B cell (primary cell): ENCODE results near the gene LRRC25. TPM values are rescaled to one million over a fixed set of nuclear protein-coding genes. Genes with fewer than 3 reads are reported as not detected.

Experiments
- ATAC-seq: fragments of 200-7000 bp; cut with Tn5 transposase; one replicate; pipeline ENCODE4 v1.10.0; 2021; ENCODE audit warnings: low read depth, mild to moderate bottlenecking, moderate number of reproducible peaks, moderate library complexity
- CTCF ChIA-PET: fragments of 350-600 bp; sonication (Branson Sonifier 250); formaldehyde crosslinking; loops from one replicate; lab custom pipeline; 2021; ENCODE audit warnings: antibody characterized with exemption, inconsistent platforms; lab: Charles Lee
- POLR2A ChIA-PET: fragments of 350-600 bp; sonication (Branson Sonifier 250); formaldehyde crosslinking; loops from one replicate; lab custom pipeline; 2021; ENCODE audit warnings: antibody characterized with exemption; lab: Charles Lee
- DNase-seq: peaks from one replicate; pipeline ENCODE4 v3.0.0; 2013
- H2AFZ ChIP-seq: 2 replicates; pipeline ENCODE4 v1.6.1; 2012; ENCODE audit warnings: mild to moderate bottlenecking, low read depth, low read length; ENCODE audit not compliant: insufficient read depth, poor library complexity, severe bottlenecking
- H3K27ac ChIP-seq, 2 donors: 1 replicate in 1 of 2; 2 replicates in 1 of 2; pipeline ENCODE4 v1.5.1; 2012 to 2013; ENCODE audit warnings: low read length in 2 of 2, mild to moderate bottlenecking in 2 of 2, moderate library complexity in 1 of 2
- H3K27me3 ChIP-seq, 4 experiments: fragments of 200-600 bp in 1 of 4; sonication (generic) in 1 of 4; replicated peaks in 1 of 4; 1 replicate in 2 of 4; 2 replicates in 2 of 4; pipeline versions ENCODE4 v1.6.1 to v1.7.0; 2013 to 2016; ENCODE audit warnings: low read length in 3 of 4, mild to moderate bottlenecking in 2 of 4, mixed read lengths in 1 of 4, moderate library complexity in 1 of 4; ENCODE audit not compliant: insufficient read depth in 4 of 4, control insufficient read depth in 3 of 4; ENCODE audit errors: control extremely low read depth in 1 of 4
- H3K36me3 ChIP-seq, 2 experiments: replicated peaks in 1 of 2; 1 replicate in 1 of 2; 2 replicates in 1 of 2; pipeline versions ENCODE4 v1.6.1 to v1.7.1; 2013; ENCODE audit warnings: low read length in 1 of 2; ENCODE audit not compliant: insufficient read depth in 2 of 2, control insufficient read depth in 1 of 2; ENCODE audit errors: control extremely low read depth in 1 of 2, extremely low read depth in 1 of 2
- H3K4me1 ChIP-seq, 2 donors: fragments of 200-600 bp in 1 of 2; sonication (generic) in 1 of 2; 1 replicate in 1 of 2; 2 replicates in 1 of 2; pipeline versions ENCODE4 v1.5.1 to v1.6.1; 2013 to 2017; ENCODE audit warnings: low read length in 2 of 2; ENCODE audit not compliant: control insufficient read depth in 2 of 2, insufficient read depth in 2 of 2
- H3K4me2 ChIP-seq: replicated peaks from 2 replicates; pipeline ENCODE3; 2012; ENCODE audit warnings: mild to moderate bottlenecking, low read depth, low read length; ENCODE audit not compliant: poor library complexity, severe bottlenecking
- H3K4me3 ChIP-seq, 5 experiments: fragments of 200-600 bp in 1 of 5; sonication (generic) in 1 of 5; 1 replicate in 3 of 5; 2 replicates in 2 of 5; pipeline versions ENCODE4 v1.5.1 to v1.7.0; 2011 to 2016; ENCODE audit warnings: low read length in 4 of 5, mild to moderate bottlenecking in 4 of 5, low read depth in 2 of 5, control low read depth in 1 of 5, moderate library complexity in 1 of 5; ENCODE audit not compliant: insufficient read depth in 1 of 5; ENCODE audit errors: control extremely low read depth in 1 of 5, extremely low read depth in 1 of 5
- H3K79me2 ChIP-seq: fragments of 200-600 bp; sonication (generic); one replicate; pipeline ENCODE4 v1.6.0; 2016; ENCODE audit warnings: low read length; ENCODE audit not compliant: control insufficient read depth, insufficient read depth
- H3K9ac ChIP-seq: fragments of 200-600 bp; sonication (generic); 2 replicates; pipeline ENCODE4 v1.6.1; 2017; ENCODE audit warnings: mild to moderate bottlenecking, low read length, moderate library complexity
- H3K9me3 ChIP-seq, 3 donors: one replicate each; pipeline versions ENCODE4 v1.6.1 to v1.7.1; 2013; ENCODE audit warnings: low read length in 2 of 3; ENCODE audit not compliant: control insufficient read depth in 2 of 3, insufficient read depth in 1 of 3; ENCODE audit errors: control extremely low read depth in 1 of 3
- H4K20me1 ChIP-seq: 2 replicates; pipeline ENCODE4 v1.6.0; 2012; ENCODE audit warnings: mild to moderate bottlenecking, low read length; ENCODE audit not compliant: insufficient read depth, control insufficient read depth, poor library complexity, severe bottlenecking
- H3K27ac Mint-ChIP-seq: one replicate; pipeline ENCODE4 v1.8.0; 2021; ENCODE audit warnings: mixed read lengths
- H3K27me3 Mint-ChIP-seq: one replicate; pipeline ENCODE4 v1.8.0; 2021; ENCODE audit warnings: mixed read lengths
- H3K4me1 Mint-ChIP-seq: one replicate; pipeline ENCODE4 v1.8.0; 2021; ENCODE audit warnings: mixed read lengths
- H3K4me3 Mint-ChIP-seq: one replicate; pipeline ENCODE4 v1.8.0; 2021; ENCODE audit warnings: mixed read lengths
- H3K9me3 Mint-ChIP-seq: one replicate; pipeline ENCODE4 v1.8.0; 2022; ENCODE audit warnings: mixed read lengths; ENCODE audit not compliant: insufficient read depth
- EZH2 ChIP-seq: IDR thresholded peaks from 2 replicates; pipeline ENCODE4 v1.6.1; 2012; ENCODE audit warnings: borderline replicate concordance, low read depth, mild to moderate bottlenecking, moderate library complexity, low read length; ENCODE audit not compliant: insufficient read depth, poor library complexity, severe bottlenecking
- WGBS: methylation state at CpG from one replicate; pipeline ENCODE4 v1.1.5; 2013; ENCODE audit warnings: missing lambda C conversion rate; ENCODE audit not compliant: insufficient coverage; 5-methylcytosine and 5-hydroxymethylcytosine counted together
- intact Hi-C: fragments of 100-400 bp; cut with micrococcal nuclease; formaldehyde crosslinking; loops from one replicate; pipeline ENCODE4 v1.10.0; 2022
- polyA minus RNA-seq: library from RNA; depleted of rRNA, polyadenylated mRNA; stranded (reverse); fragments of >200 nt; gene quantifications from 2 replicates; pipeline ENCODE4 v1.2.3, GENCODE V29; 2012
- polyA plus RNA-seq: library from polyadenylated mRNA; depleted of rRNA; stranded (reverse); fragments of >200 nt; gene quantifications from 2 replicates; pipeline ENCODE4 v1.2.3, GENCODE V29; 2012
- total RNA-seq, 2 donors: library from RNA; stranded (reverse); fragments of 120-200 nt in 1 of 2; gene quantifications; 1 replicate in 1 of 2; 2 replicates in 1 of 2; pipeline versions ENCODE4 v1.2.3 to v1.2.4, GENCODE V29; 2013 to 2022
- TF ChIP-seq, protein P1 (sequence below): fragments of 200-600 bp; IDR thresholded peaks from one replicate; pipeline ENCODE4 v1.8.0; 2022; ENCODE audit warnings: antibody characterized with exemption, mild to moderate bottlenecking

Gene LRRC25
- total RNA-seq (2.4 and 2.8 TPM in 2 replicates), polyA plus RNA-seq (3.3 and 5.7 TPM in 2 replicates), polyA minus RNA-seq (8.1 and 11.0 TPM in 2 replicates)
- 8.4 TPM for total RNA-seq (2013)

GRCh38 chr19:18397242-18398202 lies at the start of gene LRRC25:
Gene LRRC25, minus strand, starts transcription at chr19:18397622. Its CDS starts 659 bp downstream, at chr19:18396963.
- Mint-ChIP-seq H3K27me3 (no peaks in the 10 kb centered on the region), H3K27ac (peak within 1 kb of the TSS; percentile 59), H3K9me3 (no peaks in the 10 kb centered on the region), H3K4me1 (peaks cover 59% of the 10 kb centered on the region), H3K4me3 (peak within 1 kb of the TSS; percentile 80)
- H3K4me1 ChIP-seq = peaks cover 47 to 48% of the 10 kb centered on the region in 2 donors
- H3K27ac ChIP-seq = peak within 1 kb of the TSS; percentile 54 to 55
- peak within 1 kb of the TSS; percentile 88 for H3K4me2 ChIP-seq
- POLR2A ChIA-PET = interaction anchor here (0.6 to 1.2 kb wide), 4 partner anchors 9 to 127 kb away, joined by 3 to 9 read pairs (median 4); no protein-coding TSS in a partner anchor
- peaks cover 8% of the 10 kb centered on the region for H3K79me2 ChIP-seq
- TF ChIP-seq, protein P1, sequence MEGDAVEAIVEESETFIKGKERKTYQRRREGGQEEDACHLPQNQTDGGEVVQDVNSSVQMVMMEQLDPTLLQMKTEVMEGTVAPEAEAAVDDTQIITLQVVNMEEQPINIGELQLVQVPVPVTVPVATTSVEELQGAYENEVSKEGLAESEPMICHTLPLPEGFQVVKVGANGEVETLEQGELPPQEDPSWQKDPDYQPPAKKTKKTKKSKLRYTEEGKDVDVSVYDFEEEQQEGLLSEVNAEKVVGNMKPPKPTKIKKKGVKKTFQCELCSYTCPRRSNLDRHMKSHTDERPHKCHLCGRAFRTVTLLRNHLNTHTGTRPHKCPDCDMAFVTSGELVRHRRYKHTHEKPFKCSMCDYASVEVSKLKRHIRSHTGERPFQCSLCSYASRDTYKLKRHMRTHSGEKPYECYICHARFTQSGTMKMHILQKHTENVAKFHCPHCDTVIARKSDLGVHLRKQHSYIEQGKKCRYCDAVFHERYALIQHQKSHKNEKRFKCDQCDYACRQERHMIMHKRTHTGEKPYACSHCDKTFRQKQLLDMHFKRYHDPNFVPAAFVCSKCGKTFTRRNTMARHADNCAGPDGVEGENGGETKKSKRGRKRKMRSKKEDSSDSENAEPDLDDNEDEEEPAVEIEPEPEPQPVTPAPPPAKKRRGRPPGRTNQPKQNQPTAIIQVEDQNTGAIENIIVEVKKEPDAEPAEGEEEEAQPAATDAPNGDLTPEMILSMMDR = peak; percentile 9
- no peak for TF ChIP-seq EZH2
- no peaks in the 10 kb centered on the region for H4K20me1 ChIP-seq
- peak; percentile 83 for DNase-seq
- H3K9me3 ChIP-seq = peaks cover 0 to 5% (median 0%) of the 10 kb centered on the region in 3 donors
- intact Hi-C loops = loop anchor here (1.0 kb wide), 2 partner anchors 9 to 11 kb away; no protein-coding TSS in a partner anchor
- CTCF ChIA-PET = interaction anchor here (1.1 to 12.4 kb wide), 4 partner anchors 8 to 191 kb away, joined by 3 to 112 read pairs (median 3); no protein-coding TSS in a partner anchor
- ATAC-seq = peak; percentile 84
- peak within 1 kb of the TSS; percentile 60 to 66 (median 62) for H3K4me3 ChIP-seq
- H3K36me3 ChIP-seq = no peaks in the 10 kb centered on the region
- peak within 1 kb of the TSS; percentile 66 for H2AFZ ChIP-seq
- peak within 1 kb of the TSS; percentile 67 for H3K9ac ChIP-seq
- WGBS = 13% methylated on average over 22 of the region's 33 CpGs
- peaks cover 0 to 2% (median 0%) of the 10 kb centered on the region in 4 experiments for H3K27me3 ChIP-seq
